HG02884 (cell line): Measurements from ENCODE around the gene ZDHHC7.

ENCODE experiments used
- ATAC-seq: cut with Tn5 transposase; IDR thresholded peaks from one replicate; pipeline ENCODE4 v1.9.1; 2021; ENCODE audit warnings: mild to moderate bottlenecking, moderate library complexity; ENCODE audit not compliant: unreplicated experiment

The ZDHHC7 gene

GRCh38 chr16:84970447-84971127 lies 40.7 kb downstream of the ZDHHC7 start:
- no peak for ATAC-seq

GRCh38 chr16:84967828-84968227 lies 43.5 kb downstream of the ZDHHC7 start:
- no peak for ATAC-seq

- ATAC-seq = no peak
Measured at GRCh38 chr16:84965428-84966415, 45.6 kb downstream of the ZDHHC7 start.

GRCh38 chr16:84964386-84965128 lies 46.8 kb downstream of the ZDHHC7 start:
- no peak for ATAC-seq

- no peak for ATAC-seq
Measured at GRCh38 chr16:84963066-84963465, 48.3 kb downstream of the ZDHHC7 start.

GRCh38 chr16:84960942-84961341 lies 50.4 kb downstream of the ZDHHC7 start:
- ATAC-seq = no peak

- no peak for ATAC-seq
Measured at GRCh38 chr16:84959784-84960417, 51.4 kb downstream of the ZDHHC7 start.

- no peak for ATAC-seq
Measured at GRCh38 chr16:84959045-84959576, 52.2 kb downstream of the ZDHHC7 start.

- no peak for ATAC-seq
Measured at GRCh38 chr16:84957792-84958191, 53.5 kb downstream of the ZDHHC7 start.

- ATAC-seq = no peak
Measured at GRCh38 chr16:84957192-84957591, 54.1 kb downstream of the ZDHHC7 start.

- no peak for ATAC-seq
Measured at GRCh38 chr16:84955427-84955826, 55.9 kb downstream of the ZDHHC7 start.

- ATAC-seq = no peak
Measured at GRCh38 chr16:84953190-84953746, 58.1 kb downstream of the ZDHHC7 start.

- peak; percentile 54 for ATAC-seq
Measured at GRCh38 chr16:84952335-84953189, 58.8 kb downstream of the ZDHHC7 start.

GRCh38 chr16:84950906-84951305 lies 60.4 kb downstream of the ZDHHC7 start:
- ATAC-seq = no peak

- ATAC-seq = no peak
Measured at GRCh38 chr16:84949772-84950436, 61.4 kb downstream of the ZDHHC7 start.

GRCh38 chr16:84948851-84949610 lies 62.3 kb downstream of the ZDHHC7 start:
- no peak for ATAC-seq

- ATAC-seq = no peak
Measured at GRCh38 chr16:84947996-84948850, 63.1 kb downstream of the ZDHHC7 start.
